Measurements from ENCODE around the gene ITGA4.
A peak's percentile ranks its signal among the peaks of the same experiment; 100 is the strongest.
"Not testable (repeated sequence)": the region's sequence is repeated elsewhere in the genome, so short reads cannot be mapped to it uniquely, and the experiment has no call there.

Gene ITGA4

GRCh38 chr2:181457121-181457740 lies at the start of gene ITGA4:
Gene ITGA4 (plus strand): TSS chr2:181457386. CDS start chr2:181457655, 269 bp downstream.
- DNase-seq, result peak; percentile 85 to 94 (median 87)

- DNase-seq, result no peak
These were observed 48.3 kb upstream of the ITGA4 start for GRCh38 chr2:181408861-181409260.

- DNase-seq, result no peak
These were observed 45.9 kb upstream of the ITGA4 start for GRCh38 chr2:181411105-181411849.

- peak; percentile 42 to 90 (median 80) for DNase-seq
These were observed 37.9 kb upstream of the ITGA4 start for GRCh38 chr2:181419129-181419855.

GRCh38 chr2:181420259-181421130 lies 36.7 kb upstream of the ITGA4 start:
- DNase-seq, result peak in 1 of 3 donors; percentile 46

- no peak for DNase-seq
These were observed 36.1 kb upstream of the ITGA4 start for GRCh38 chr2:181421131-181421458.

- no peak for DNase-seq
These were observed 35.7 kb upstream of the ITGA4 start for GRCh38 chr2:181421464-181421863.

GRCh38 chr2:181426672-181427071 lies 30.5 kb upstream of the ITGA4 start:
- no peak for DNase-seq

- DNase-seq, result peak; percentile 42 to 67 (median 52)
These were observed 26.6 kb upstream of the ITGA4 start for GRCh38 chr2:181430406-181431118.

- no peak for DNase-seq
These were observed 25.5 kb upstream of the ITGA4 start for GRCh38 chr2:181431674-181432073.

- DNase-seq, result no peak
These were observed 18.9 kb upstream of the ITGA4 start for GRCh38 chr2:181438261-181438660.

- DNase-seq, result no peak
These were observed 16.8 kb upstream of the ITGA4 start for GRCh38 chr2:181440344-181440743.

GRCh38 chr2:181440919-181441318 lies 16.3 kb upstream of the ITGA4 start:
- no peak for DNase-seq

GRCh38 chr2:181441670-181442069 lies 15.5 kb upstream of the ITGA4 start:
- DNase-seq, result no peak

GRCh38 chr2:181444654-181445053 lies 12.5 kb upstream of the ITGA4 start:
- no peak for DNase-seq

GRCh38 chr2:181446985-181447384 lies 10.2 kb upstream of the ITGA4 start:
- peak in 1 of 3 donors; percentile 17 for DNase-seq

- not testable (repeated sequence) for DNase-seq
These were observed 7.9 kb upstream of the ITGA4 start for GRCh38 chr2:181449278-181449677.

- no peak for DNase-seq
These were observed 2.3 kb upstream of the ITGA4 start for GRCh38 chr2:181454686-181455450.

- DNase-seq, result peak; percentile 72 to 73 (median 73)
These were observed 496 bp upstream of the ITGA4 start for GRCh38 chr2:181456660-181457120.

- DNase-seq, result peak; percentile 55 to 78 (median 59)
These were observed 697 bp downstream of the ITGA4 start for GRCh38 chr2:181457741-181458425.

- no peak for DNase-seq
These were observed 1.7 kb downstream of the ITGA4 start for GRCh38 chr2:181458871-181459270.

Data from suppressor macrophage treated with lipopolysaccharide for 1 hour (primary cell).